Measurements from ENCODE around the gene TRMT1L.

GRCh38 chr1:185155600-185156287 is 1.0 kb downstream of the TRMT1L start:
- TF ChIP-seq CTCF (conservative IDR thresholded peaks at IDR 0.05; ENCODE audit: low read length) (no peak), EZH2phosphoT487 (IDR thresholded peaks at IDR 0.05; ENCODE audit: borderline replicate concordance) (no peak)
